Cardiac fibroblast (primary cell): ENCODE measurements around the gene CCDC6.

ENCODE experiments used
- DNase-seq, 2 donors: peaks; one replicate each; pipeline versions ENCODE4 v3.0.0 to v3.0.0-alpha.2; 2010; ENCODE audit warnings: low read depth in 2 of 2
- H3K4me3 ChIP-seq, 2 donors: replicated peaks in 1 of 2; 1 replicate in 1 of 2; 2 replicates in 1 of 2; pipeline ENCODE4 v1.5.1; 2011; ENCODE audit warnings: low read depth in 2 of 2, low read length in 2 of 2, mild to moderate bottlenecking in 2 of 2, moderate library complexity in 1 of 2
- TF ChIP-seq, protein P1 (sequence below): IDR thresholded peaks from one replicate; pipeline ENCODE4 v1.5.1; 2011; ENCODE audit warnings: low read depth, mild to moderate bottlenecking, low read length, inconsistent platforms

Gene CCDC6

DNA sequence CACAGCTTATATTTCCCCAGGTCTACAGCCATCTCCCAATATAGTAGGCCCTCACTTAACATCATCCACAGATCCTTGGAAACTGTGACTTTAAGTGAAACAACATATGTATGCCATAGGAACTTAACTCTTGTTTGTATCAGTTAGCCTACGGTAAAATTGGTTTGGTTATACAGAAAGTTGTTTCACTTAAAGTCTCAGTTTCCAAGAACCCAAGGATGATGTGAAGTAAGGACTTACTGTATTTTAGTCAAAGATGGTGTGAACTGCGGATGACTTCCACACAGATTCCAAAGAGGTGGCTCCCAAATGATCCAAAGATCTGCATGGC is 96.7 kb downstream of the CCDC6 start:
- TF ChIP-seq, protein P1, sequence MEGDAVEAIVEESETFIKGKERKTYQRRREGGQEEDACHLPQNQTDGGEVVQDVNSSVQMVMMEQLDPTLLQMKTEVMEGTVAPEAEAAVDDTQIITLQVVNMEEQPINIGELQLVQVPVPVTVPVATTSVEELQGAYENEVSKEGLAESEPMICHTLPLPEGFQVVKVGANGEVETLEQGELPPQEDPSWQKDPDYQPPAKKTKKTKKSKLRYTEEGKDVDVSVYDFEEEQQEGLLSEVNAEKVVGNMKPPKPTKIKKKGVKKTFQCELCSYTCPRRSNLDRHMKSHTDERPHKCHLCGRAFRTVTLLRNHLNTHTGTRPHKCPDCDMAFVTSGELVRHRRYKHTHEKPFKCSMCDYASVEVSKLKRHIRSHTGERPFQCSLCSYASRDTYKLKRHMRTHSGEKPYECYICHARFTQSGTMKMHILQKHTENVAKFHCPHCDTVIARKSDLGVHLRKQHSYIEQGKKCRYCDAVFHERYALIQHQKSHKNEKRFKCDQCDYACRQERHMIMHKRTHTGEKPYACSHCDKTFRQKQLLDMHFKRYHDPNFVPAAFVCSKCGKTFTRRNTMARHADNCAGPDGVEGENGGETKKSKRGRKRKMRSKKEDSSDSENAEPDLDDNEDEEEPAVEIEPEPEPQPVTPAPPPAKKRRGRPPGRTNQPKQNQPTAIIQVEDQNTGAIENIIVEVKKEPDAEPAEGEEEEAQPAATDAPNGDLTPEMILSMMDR = no peak

DNA sequence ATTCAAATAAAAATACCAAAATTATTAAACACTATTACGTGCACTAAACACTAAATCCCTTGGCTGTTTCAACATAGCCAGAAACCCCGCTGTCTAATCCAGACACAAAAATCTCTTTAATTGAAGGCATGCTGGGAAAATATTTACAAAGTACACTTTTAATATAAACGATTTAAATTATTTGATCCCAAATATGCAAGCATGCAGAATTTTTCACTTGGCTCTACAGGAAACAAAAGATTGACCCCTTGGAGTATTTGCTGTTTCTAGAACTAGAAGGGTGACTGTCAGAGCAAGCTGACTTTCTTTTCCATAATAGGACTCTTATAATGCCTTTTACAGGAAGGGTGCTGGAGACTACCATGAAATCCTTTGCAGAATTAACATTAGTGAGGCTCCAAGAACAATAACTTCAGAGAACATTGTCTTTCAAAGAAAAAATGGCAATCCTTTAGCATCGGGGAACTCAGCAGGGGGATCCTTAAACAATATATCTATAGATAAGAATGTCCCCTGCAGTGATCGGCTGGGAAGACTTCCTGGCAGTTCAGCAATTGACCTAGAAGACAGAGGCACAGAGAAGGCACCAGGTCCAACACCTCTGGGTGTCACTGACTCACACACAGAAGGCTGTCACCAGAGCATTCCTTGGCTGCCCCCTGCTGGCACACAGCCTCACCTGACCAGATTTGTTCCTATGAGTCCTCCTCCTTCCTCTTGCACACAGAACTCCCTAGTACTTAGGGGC is 97.3 kb downstream of the CCDC6 start:
- DNase-seq = peak; percentile 61 to 77
- no peak overlapping the region for H3K4me3 ChIP-seq
- TF ChIP-seq, protein P1 = peak; percentile 81

More for the DNA sequence above, 96.7 kb downstream of the CCDC6 start:
- DNase-seq = no peak
- H3K4me3 ChIP-seq = no peak overlapping the region

DNA sequence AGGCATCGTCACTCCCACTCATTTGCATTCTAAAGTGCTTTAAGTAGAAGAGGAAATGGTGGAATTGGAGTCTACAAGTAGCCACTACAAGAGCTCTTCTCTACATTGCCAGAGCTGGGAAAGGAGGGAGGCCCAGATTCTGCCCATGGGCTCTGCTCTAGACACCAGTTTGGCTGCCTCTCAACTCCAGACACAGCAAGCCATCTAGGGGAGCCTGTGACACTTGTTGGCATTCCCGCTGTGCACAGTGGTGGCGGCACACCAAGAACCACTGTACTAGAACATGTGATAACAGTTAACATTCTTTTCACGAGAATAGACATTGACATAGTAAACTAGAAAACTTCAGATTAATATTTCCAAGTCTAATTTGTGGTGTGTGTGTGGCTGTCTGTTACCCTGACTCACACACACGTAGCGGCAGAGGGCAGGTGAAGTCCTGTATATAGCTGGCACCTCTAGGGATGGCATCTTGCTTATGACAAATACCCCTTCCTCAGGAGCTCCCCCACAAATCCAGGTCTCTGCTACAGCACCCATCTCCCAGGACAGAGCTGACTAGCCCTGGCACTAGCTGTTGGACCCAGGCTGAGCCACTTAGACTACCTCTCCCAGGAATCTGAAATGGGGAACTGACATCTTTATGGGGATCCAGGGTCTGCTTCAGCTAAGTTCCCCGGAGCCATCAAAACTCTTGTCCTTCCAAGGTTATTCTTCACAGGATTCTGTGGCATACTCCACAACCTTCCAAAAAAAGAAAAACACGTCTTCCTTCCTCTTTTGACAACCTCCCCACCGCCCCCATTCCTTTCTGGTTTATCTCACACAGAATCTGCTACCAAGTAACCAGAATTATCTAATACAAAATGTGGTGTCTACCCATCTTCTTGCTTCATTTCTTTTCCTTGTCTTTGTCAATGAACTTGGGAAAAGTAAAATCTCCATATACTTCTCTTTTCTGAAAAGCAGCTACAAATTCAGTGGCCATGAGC is 98.4 kb downstream of the CCDC6 start:
- TF ChIP-seq, protein P1 = no peak
- H3K4me3 ChIP-seq = no peak overlapping the region
- DNase-seq = no peak

DNA sequence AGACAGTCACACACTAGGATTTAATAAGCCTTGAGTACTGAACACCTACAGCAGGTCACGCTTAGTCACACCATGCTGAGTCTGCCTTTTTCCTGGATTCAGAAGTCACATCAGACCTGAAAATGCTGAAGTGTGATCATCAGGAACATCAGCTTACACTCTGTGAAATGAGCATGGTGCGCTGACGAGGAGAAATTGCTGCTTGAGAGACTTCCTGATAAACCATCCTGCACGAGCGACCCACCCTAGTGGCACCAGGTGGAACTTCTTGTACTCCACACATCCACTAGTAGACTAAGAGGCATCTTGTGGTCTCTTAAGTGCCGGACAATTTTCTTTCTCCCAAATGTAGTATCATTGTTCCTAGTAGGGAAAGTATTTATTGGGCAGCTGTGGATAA is 101.3 kb downstream of the CCDC6 start:
- H3K4me3 ChIP-seq = no peak overlapping the region
- peak; percentile 13 to 51 for DNase-seq
- TF ChIP-seq, protein P1 = peak; percentile 59

DNA sequence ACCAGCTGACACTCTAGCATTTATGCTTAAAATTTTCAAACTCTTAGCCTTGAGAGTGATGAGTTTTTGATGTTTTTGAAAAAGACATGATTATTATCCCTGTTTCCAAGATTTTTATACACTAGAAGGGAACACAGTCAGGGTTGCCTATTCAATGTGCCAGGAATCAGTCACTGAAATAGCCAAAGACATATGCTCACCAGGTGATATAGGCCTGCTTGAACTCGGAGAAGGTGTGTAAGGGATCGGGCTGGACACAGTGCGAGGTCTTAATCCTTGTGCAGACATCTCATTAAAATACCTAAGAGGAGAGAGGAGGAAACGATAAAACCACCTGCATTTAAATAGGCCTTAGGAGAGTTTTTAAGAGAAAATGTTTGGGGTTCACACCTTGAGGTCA is 102.1 kb downstream of the CCDC6 start:
- TF ChIP-seq, protein P1 = no peak
- no peak for DNase-seq

DNA sequence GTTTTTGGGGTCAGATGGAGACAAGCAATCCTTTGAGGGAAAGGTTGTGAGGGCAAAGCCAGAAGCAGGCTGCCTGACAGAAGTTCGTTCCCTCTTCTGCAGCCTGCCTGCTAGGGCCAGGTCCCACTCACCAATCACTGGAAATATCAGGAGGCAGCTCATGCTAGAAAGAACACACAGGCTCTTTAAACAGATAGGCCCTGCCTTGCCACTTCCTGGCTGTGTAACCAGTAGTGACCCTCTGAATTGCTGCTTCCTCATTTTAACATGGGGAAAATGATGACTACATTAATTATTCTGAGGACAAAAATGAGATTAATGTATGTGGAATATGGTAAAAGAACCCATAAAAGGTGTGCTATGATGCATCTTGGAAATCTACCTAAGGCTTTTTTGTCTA is 102.6 kb downstream of the CCDC6 start:
- no peak overlapping the region for H3K4me3 ChIP-seq
- DNase-seq = no peak
- TF ChIP-seq, protein P1 = no peak

More for the DNA sequence above, 102.1 kb downstream of the CCDC6 start:
- H3K4me3 ChIP-seq = no peak overlapping the region
